Heart right ventricle (tissue), 16 donors: ENCODE results near the gene PPP4R1. TPM values are rescaled to one million over a fixed set of nuclear protein-coding genes. Genes with fewer than 3 reads are reported as not detected.

Source experiments
- ATAC-seq, 8 donors: fragments of 200-7000 bp; cut with Tn5 transposase; one replicate each; pipeline ENCODE4 v1.9.1; 2020; ENCODE audit warnings: mild to moderate bottlenecking in 8 of 8, moderate library complexity in 8 of 8, moderate number of reproducible peaks in 1 of 8
- DNase-seq, 2 donors: peaks; one replicate each; pipeline ENCODE4 v3.0.0-alpha.2; 2020
- H3K27ac ChIP-seq, 10 donors: fragments of 200-600 bp; sonication (generic) in 2 of 10; one replicate each; pipeline versions ENCODE4 v1.5.0 to v1.8.0; 2020 to 2022; ENCODE audit warnings: mild to moderate bottlenecking in 3 of 10
- H3K27me3 ChIP-seq, 7 donors: fragments of 200-600 bp; one replicate each; pipeline ENCODE4 v1.8.0; 2021 to 2022; ENCODE audit warnings: mild to moderate bottlenecking in 2 of 7
- H3K36me3 ChIP-seq, 9 donors: fragments of 200-600 bp; sonication (generic) in 1 of 9; one replicate each; pipeline versions ENCODE4 v1.5.0 to v1.8.0; 2020 to 2022; ENCODE audit warnings: mild to moderate bottlenecking in 2 of 9
- H3K4me1 ChIP-seq, 9 donors: fragments of 200-600 bp; sonication (generic) in 1 of 9; one replicate each; pipeline versions ENCODE4 v1.5.0 to v1.8.0; 2020 to 2022; ENCODE audit warnings: mild to moderate bottlenecking in 4 of 9
- H3K4me3 ChIP-seq, 10 donors: fragments of 200-600 bp; sonication (generic) in 2 of 10; one replicate each; pipeline versions ENCODE4 v1.5.0 to v1.8.0; 2020 to 2022; ENCODE audit warnings: mild to moderate bottlenecking in 7 of 10, moderate library complexity in 2 of 10
- H3K9me3 ChIP-seq, 11 donors: fragments of 200-600 bp in 10 of 11; sonication (generic) in 2 of 11; one replicate each; pipeline versions ENCODE4 v1.5.0 to v1.8.0; 2013 to 2022; ENCODE audit warnings: mild to moderate bottlenecking in 2 of 11, control low read depth in 1 of 11, moderate library complexity in 1 of 11
- CTCF ChIP-seq, 9 donors: fragments of 200-600 bp; sonication (generic) in 2 of 9; IDR thresholded peaks; one replicate each; pipeline versions ENCODE4 v1.5.0 to v1.8.0; 2021 to 2022; ENCODE audit warnings: antibody characterized with exemption in 9 of 9, mild to moderate bottlenecking in 5 of 9, moderate library complexity in 1 of 9
- WGBS, 2 donors: extraction: QIAGEN DNeasy Blood & Tissue Kit; methylation state at CpG; one replicate each; pipeline ENCODE4 v1.1.7; 2013; ENCODE audit warnings: inconsistent platforms in 1 of 2; 5-methylcytosine and 5-hydroxymethylcytosine counted together
- intact Hi-C, 10 donors: fragments of 100-400 bp; cut with DNase I; formaldehyde crosslinking; loops; one replicate each; pipeline versions ENCODE4 v1.11.1 to v1.14.2; 2022
- polyA plus RNA-seq, 2 donors: library from polyadenylated mRNA; stranded (reverse); fragments of 200-250 nt; gene quantifications; one replicate each; pipeline ENCODE4 v1.2.3, GENCODE V29; 2013
- total RNA-seq, 10 donors: library from RNA; stranded (reverse); fragmentation: NEBNext Ultra II Directional in 3 of 10; extraction: Animal tissue kit (Norgen Biotek cat#: 25700) in 3 of 10; gene quantifications; one replicate each; pipeline versions ENCODE4 v1.2.1 to v1.2.4, GENCODE V29; 2021 to 2023
- donor health status: Arrhythmogenic right ventricular cardiomyopathy.
- donor health status: ischemic (EF 13 %, LVEDD 7.1; RV severe dilation, severe dysfunction).
- donor health status: healthy with polysubstance abuse.
- donor health status: DM: no; HTN: yes; CAD: no.
- donor health status: DM: no; HTN: no; CAD: no.
- donor health status: ischemic (EF 25% LVEDD 6.9; RV normal size, moderate dysfunction).
- donor health status: ischemic (EF 25% LVEDD 5.7; RV mildly dilated, moderate dysfunction).
- donor health status: healthy.
- donor health status: DM: yes; HTN: yes; CAD: no.
- donor health status: Ischemic cardiomyopathy.
- donor health status: ischemic (EF 35%, LVEDD 5.7; RV mildly dilated, moderate dysfunction).
- donor health status: nonischemic (EF 11% LVEDD 7.7; RV severe dilation, severe dysfunction).
- donor health status: DM: yes; HTN: yes; CAD: no.
- donor health status: PGD.
- donor health status: ischemic (EF 29% LVEDD 5.4; RV normal size, mild dysfunction).
- donor health status: nonischemic (EF 23%, LVEDD 6.1; RV moderate dilation, normal function).

The PPP4R1 gene
- total and polyA plus RNA-seq, 12 donors = 24.7 to 87.4 (median 60.4) TPM

GRCh38 chr18:9565407-9565806 lies 49.0 kb downstream of the PPP4R1 start:
- Histone ChIP-seq H3K36me3 (peaks cover 0 to 80% (median 45%) of the 10 kb centered on the region in 9 donors), H3K4me1 (peaks cover 0 to 33% (median 13%) of the 10 kb centered on the region in 9 donors), H3K27me3 (no peaks in the 10 kb centered on the region), H3K27ac (no peak overlapping the region), H3K4me3 (no peak overlapping the region), H3K9me3 (no peaks in the 10 kb centered on the region)
- WGBS, 2 donors = 75 to 80% methylated on average over 2 of the region's 2 CpGs
- intact Hi-C loops = no loop called here
- no peak for TF ChIP-seq CTCF (IDR thresholded peaks at IDR 0.05)
- no peak for ATAC-seq
- no peak for DNase-seq

DNA sequence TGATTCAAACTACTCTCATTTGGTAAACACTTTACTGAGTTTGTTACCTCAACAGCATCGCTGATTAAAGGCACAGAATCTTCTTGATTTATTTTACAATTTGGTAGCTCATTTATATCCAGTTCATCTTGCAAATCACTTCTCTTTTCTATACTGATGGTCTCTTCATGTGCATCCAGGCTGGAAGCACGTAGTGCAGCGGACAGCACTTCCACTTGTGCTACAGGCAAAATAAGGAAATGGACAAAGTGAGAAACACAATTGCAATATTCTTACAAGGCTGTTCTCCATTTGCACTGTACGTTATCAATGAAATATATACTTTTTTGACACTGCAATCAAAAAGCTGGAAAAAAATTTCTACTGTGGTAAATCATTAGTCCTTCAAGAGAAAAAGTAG lies 51.0 kb downstream of the PPP4R1 start:
- no peak for TF ChIP-seq CTCF (IDR thresholded peaks at IDR 0.05)
- Histone ChIP-seq H3K4me3 (no peak overlapping the region), H3K27ac (peak overlapping the region in 1 of 10 donors; percentile 57), H3K4me1 (peaks cover 0 to 33% (median 13%) of the 10 kb centered on the region in 9 donors), H3K36me3 (peaks cover 0 to 80% (median 50%) of the 10 kb centered on the region in 9 donors), H3K9me3 (no peaks in the 10 kb centered on the region), H3K27me3 (no peaks in the 10 kb centered on the region)
- DNase-seq (no peak), ATAC-seq (no peak)
- intact Hi-C loops = no loop called here
- WGBS, 2 donors = 90 to 91% methylated on average over 4 of the region's 4 CpGs

DNA sequence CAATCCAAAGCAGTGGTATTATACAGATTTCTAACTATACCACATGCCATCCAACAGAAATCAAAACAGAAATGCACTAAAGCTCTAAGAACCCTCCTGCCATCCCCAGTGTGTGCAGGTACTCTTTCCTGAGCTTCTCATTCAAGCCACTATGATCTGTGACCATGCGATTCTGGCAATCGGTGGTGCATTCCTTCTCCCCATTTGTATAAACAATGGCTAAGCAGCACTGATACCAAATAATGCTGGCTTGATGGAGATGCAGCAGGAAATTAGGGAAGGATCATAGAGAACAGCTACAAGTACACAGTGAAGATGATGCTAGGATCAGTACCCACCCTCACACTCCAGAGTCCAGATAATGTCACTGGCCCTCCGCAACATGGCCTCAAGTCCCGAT lies 51.8 kb downstream of the PPP4R1 start:
- Histone ChIP-seq H3K27me3 (no peaks in the 10 kb centered on the region), H3K36me3 (peaks cover 0 to 80% (median 47%) of the 10 kb centered on the region in 9 donors), H3K4me3 (no peak overlapping the region), H3K9me3 (no peaks in the 10 kb centered on the region), H3K27ac (peak overlapping the region in 1 of 10 donors; percentile 57), H3K4me1 (peaks cover 0 to 33% (median 13%) of the 10 kb centered on the region in 9 donors)
- no peak for ATAC-seq
- TF ChIP-seq CTCF (IDR thresholded peaks at IDR 0.05) = no peak
- DNase-seq = no peak
- intact Hi-C loops = no loop called here
- 88 to 94% methylated on average over 4 of the region's 4 CpGs for WGBS, 2 donors

DNA sequence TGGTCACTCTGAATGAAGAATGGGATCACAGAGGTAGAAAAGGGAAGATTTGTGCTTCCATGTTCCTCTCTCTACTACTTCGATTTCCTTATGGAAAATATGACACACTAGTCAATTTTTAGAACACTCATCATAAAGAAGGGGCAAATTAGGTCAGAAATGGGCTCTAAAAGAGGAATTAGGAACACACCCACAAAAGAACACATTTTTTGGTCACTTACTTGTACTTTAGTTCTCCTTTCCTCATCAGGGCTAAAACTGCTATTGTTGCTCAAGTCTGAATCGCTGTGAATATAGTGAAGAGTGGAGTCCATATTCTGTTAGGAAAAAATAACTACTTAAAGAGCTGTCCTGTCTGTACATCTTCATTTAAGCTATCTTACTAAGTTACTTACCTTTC lies 52.6 kb downstream of the PPP4R1 start:
- Histone ChIP-seq H3K9me3 (no peaks in the 10 kb centered on the region), H3K27ac (peak overlapping the region in 1 of 10 donors; percentile 57), H3K4me3 (no peak overlapping the region), H3K4me1 (peaks cover 0 to 33% (median 13%) of the 10 kb centered on the region in 9 donors), H3K27me3 (no peaks in the 10 kb centered on the region), H3K36me3 (peaks cover 0 to 80% (median 47%) of the 10 kb centered on the region in 9 donors)
- ATAC-seq (peak in 3 of 8 donors; percentile 18 to 38 (median 32)), DNase-seq (no peak)
- TF ChIP-seq CTCF (IDR thresholded peaks at IDR 0.05) = no peak
- WGBS, 2 donors = 80 to 82% methylated on average over 2 of the region's 2 CpGs
- intact Hi-C loops = no loop called here
